Small intestine (tissue), 16 donors: ENCODE data around the gene KIRREL3. TPM values are rescaled to one million over a fixed set of nuclear protein-coding genes. Genes with fewer than 3 reads are reported as not detected.

Source experiments
- DNase-seq, 2 donors: peaks; one replicate each; pipeline versions ENCODE4 v3.0.0 to v3.0.0-alpha.2; 2013
- FAIRE-seq: peaks from 2 replicates; lab custom pipeline; 2012; peaks lifted over from hg19 to GRCh38; lab: Jason Lieb, UNC
- H3K27ac ChIP-seq, 3 donors: one replicate each; pipeline ENCODE4 v1.5.1; 2013; ENCODE audit warnings: low read length in 2 of 3, mild to moderate bottlenecking in 2 of 3, control low read depth in 1 of 3, inconsistent platforms in 1 of 3, low read depth in 1 of 3, moderate library complexity in 1 of 3
- H3K27me3 ChIP-seq, 3 donors: one replicate each; pipeline ENCODE4 v1.6.1; 2013; ENCODE audit warnings: low read length in 3 of 3, inconsistent platforms in 1 of 3; ENCODE audit not compliant: control insufficient read depth in 3 of 3, insufficient read depth in 3 of 3
- H3K36me3 ChIP-seq, 3 donors: one replicate each; pipeline ENCODE4 v1.6.1; 2013; ENCODE audit warnings: low read length in 3 of 3, inconsistent platforms in 1 of 3, low read depth in 1 of 3, mild to moderate bottlenecking in 1 of 3, moderate library complexity in 1 of 3; ENCODE audit not compliant: control insufficient read depth in 3 of 3, insufficient read depth in 2 of 3
- H3K4me1 ChIP-seq, 3 donors: one replicate each; pipeline ENCODE4 v1.6.1; 2013; ENCODE audit warnings: low read length in 2 of 3, inconsistent platforms in 1 of 3, low read depth in 1 of 3, mild to moderate bottlenecking in 1 of 3, moderate library complexity in 1 of 3; ENCODE audit not compliant: control insufficient read depth in 3 of 3, insufficient read depth in 2 of 3
- H3K4me3 ChIP-seq, 3 donors: one replicate each; pipeline ENCODE4 v1.5.1; 2013; ENCODE audit warnings: low read length in 3 of 3, control low read depth in 1 of 3, inconsistent platforms in 1 of 3, low read depth in 1 of 3, mild to moderate bottlenecking in 1 of 3, moderate library complexity in 1 of 3
- H3K9me3 ChIP-seq, 2 donors: one replicate each; pipeline ENCODE4 v1.6.1; 2013; ENCODE audit warnings: low read depth in 1 of 2, low read length in 1 of 2; ENCODE audit not compliant: control insufficient read depth in 2 of 2, insufficient read depth in 1 of 2
- WGBS, 3 donors: extraction: QIAGEN DNeasy Blood & Tissue Kit; methylation state at CpG; one replicate each; pipeline ENCODE4 v1.1.7; 2013; 5-methylcytosine and 5-hydroxymethylcytosine counted together
- long read RNA-seq, 10 donors: transcript quantifications; one replicate each; lab custom pipeline, GENCODE V29; 2026
- polyA plus RNA-seq, 4 donors: library from polyadenylated mRNA; stranded (reverse) in 3 of 4; unstranded in 1 of 4; fragments of 200-250 nt in 3 of 4; fragments of 120-200 nt in 1 of 4; gene quantifications; one replicate each; pipeline versions ENCODE4 v1.2.1 to v1.2.3, GENCODE V29; 2013
- donor health status: healthy with polysubstance abuse.
- donor health status: control.
- donor health status: control.
- donor health status: Bipolar disorder and iron deficiency.
- donor health status: healthy.

The KIRREL3 gene
- polyA plus RNA-seq, result under 1 TPM in 2 of 4 donors, not detected in 2; 0.18 to 0.61 TPM
- long read RNA-seq, donor 1, result 0 reads
- long read RNA-seq, donor 2, result 0 reads
- long read RNA-seq, donor 3, result 0 reads
- long read RNA-seq, donor 4, result 0 reads
- long read RNA-seq, donor 5, result 0 reads
- long read RNA-seq, donor 6, result 0 reads
- long read RNA-seq, donor 7, result 0 reads
- long read RNA-seq, donor 8, result 0 reads
- long read RNA-seq, donor 9, result 0 reads
- long read RNA-seq, donor 10, result 0 reads

DNA sequence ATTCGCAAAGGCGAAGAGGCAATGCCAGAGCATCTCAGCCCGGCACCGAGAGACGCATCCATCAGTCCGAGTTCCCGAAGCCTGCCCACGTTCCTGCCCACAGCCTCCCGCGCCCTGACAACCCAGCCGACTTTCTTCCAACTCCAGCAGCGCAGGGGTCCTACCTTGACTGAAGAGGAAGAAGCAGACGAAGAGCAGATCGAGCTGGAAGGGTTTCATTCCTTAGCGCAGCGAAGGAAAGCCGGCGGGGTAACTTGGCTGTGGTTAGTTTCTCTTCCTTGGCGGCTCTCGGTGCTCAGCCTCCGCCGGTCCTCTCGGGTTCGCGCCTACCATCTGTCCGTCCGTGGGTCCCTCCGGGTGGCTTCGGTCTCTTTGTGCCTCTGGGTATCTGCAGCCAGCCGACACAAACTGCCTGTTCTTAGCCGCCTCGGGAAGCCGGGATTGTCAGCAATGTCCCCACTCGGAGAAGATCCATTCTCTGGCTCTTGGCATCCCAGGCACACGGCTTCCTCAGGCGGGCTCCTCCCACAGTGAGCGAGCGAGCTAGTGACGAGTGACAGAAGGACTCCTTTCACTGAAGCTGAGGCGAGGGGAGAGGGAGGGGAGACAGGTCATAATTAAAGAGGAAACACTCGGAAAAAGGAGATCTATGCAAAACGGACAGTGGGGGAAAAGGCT lies at the start of gene KIRREL3:
TSS of gene KIRREL3 (minus strand) at position 480 of the 678 bp plus-strand sequence.
- FAIRE-seq, result no peak
- 3 to 6% (median 5%) methylated on average over 42 of the region's 42 CpGs for WGBS, 3 donors
- Histone ChIP-seq H3K4me3 (peak within 1 kb of the TSS in 1 of 3 donors; percentile 24), H3K9me3 (no peaks in the 10 kb centered on the region), H3K27me3 (peaks cover 3 to 83% (median 36%) of the 10 kb centered on the region in 3 donors), H3K36me3 (no peaks in the 10 kb centered on the region), H3K27ac (no peak within 1 kb of the TSS), H3K4me1 (no peaks in the 10 kb centered on the region)
- DNase-seq, result peak in 1 of 2 donors; percentile 21

- DNase-seq (peak; percentile 66 to 82), FAIRE-seq (no peak)
- WGBS, 3 donors, result 30 to 73% (median 64%) methylated on average over 1 of the region's 1 CpG
- H3K9me3 ChIP-seq, result no peaks in the 10 kb centered on the region
- peaks cover 0 to 13% (median 2%) of the 10 kb centered on the region in 3 donors for H3K4me1 ChIP-seq
- no peaks in the 10 kb centered on the region for H3K36me3 ChIP-seq
- peaks cover 0 to 2% (median 0%) of the 10 kb centered on the region in 3 donors for H3K27me3 ChIP-seq
- H3K27ac ChIP-seq, result no peak overlapping the region
- no peak overlapping the region for H3K4me3 ChIP-seq
Observed at GRCh38 chr11:127050186-127050585, 49.6 kb upstream of the KIRREL3 start.

GRCh38 chr11:127049486-127049885 lies 48.9 kb upstream of the KIRREL3 start:
- Histone ChIP-seq H3K36me3 (no peaks in the 10 kb centered on the region), H3K4me1 (peaks cover 0 to 13% (median 2%) of the 10 kb centered on the region in 3 donors), H3K4me3 (no peak overlapping the region), H3K9me3 (no peaks in the 10 kb centered on the region), H3K27me3 (peaks cover 0 to 2% (median 0%) of the 10 kb centered on the region in 3 donors), H3K27ac (no peak overlapping the region)
- DNase-seq (peak in 1 of 2 donors; percentile 2), FAIRE-seq (no peak)
- WGBS, 3 donors, result 24 to 75% (median 40%) methylated on average over 2 of the region's 2 CpGs

- 15 to 29% (median 18%) methylated on average over 1 of the region's 1 CpG for WGBS, 3 donors
- DNase-seq (peak; percentile 3 to 31), FAIRE-seq (no peak)
- Histone ChIP-seq H3K27me3 (peaks cover 0 to 2% (median 0%) of the 10 kb centered on the region in 3 donors), H3K4me3 (no peak overlapping the region), H3K36me3 (no peaks in the 10 kb centered on the region), H3K4me1 (no peaks in the 10 kb centered on the region), H3K27ac (no peak overlapping the region), H3K9me3 (no peaks in the 10 kb centered on the region)
Observed at GRCh38 chr11:127044535-127044934, 44.0 kb upstream of the KIRREL3 start.

- WGBS, 3 donors, result 65 to 78% (median 71%) methylated on average over 1 of the region's 1 CpG
- Histone ChIP-seq H3K27ac (no peak overlapping the region), H3K9me3 (no peaks in the 10 kb centered on the region), H3K27me3 (peaks cover 0 to 2% (median 0%) of the 10 kb centered on the region in 3 donors), H3K4me3 (no peak overlapping the region), H3K4me1 (no peaks in the 10 kb centered on the region), H3K36me3 (no peaks in the 10 kb centered on the region)
- DNase-seq (no peak), FAIRE-seq (no peak)
Observed at GRCh38 chr11:127042445-127042844, 41.9 kb upstream of the KIRREL3 start.

DNA sequence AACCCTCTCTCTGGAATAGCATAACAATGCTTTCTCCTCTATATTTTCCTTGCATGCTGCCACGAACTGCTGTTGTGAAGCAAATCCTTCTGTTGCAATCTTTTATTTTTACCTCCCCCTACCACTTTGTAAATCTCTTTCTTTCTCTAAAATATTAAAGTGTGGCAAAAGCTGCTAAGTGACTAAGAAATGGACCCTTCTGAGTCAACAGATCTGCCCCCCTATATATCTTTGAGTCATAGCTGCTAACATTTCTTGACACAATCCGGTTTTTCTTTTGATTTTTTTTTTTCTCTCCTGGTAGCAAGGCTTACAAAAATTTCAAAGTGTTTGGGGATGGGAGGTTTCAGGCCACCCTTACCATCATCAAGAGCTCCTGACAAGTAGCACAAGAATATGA lies 39.0 kb upstream of the KIRREL3 start:
- no peak overlapping the region for H3K4me3 ChIP-seq
- no peak overlapping the region for H3K27ac ChIP-seq
- 45 to 49% (median 49%) methylated on average over 2 of the region's 2 CpGs for WGBS, 3 donors
- no peaks in the 10 kb centered on the region for H3K9me3 ChIP-seq
- DNase-seq (no peak), FAIRE-seq (no peak)
- H3K36me3 ChIP-seq, result no peaks in the 10 kb centered on the region
- H3K4me1 ChIP-seq, result no peaks in the 10 kb centered on the region
- peaks cover 0 to 2% (median 0%) of the 10 kb centered on the region in 3 donors for H3K27me3 ChIP-seq

DNA sequence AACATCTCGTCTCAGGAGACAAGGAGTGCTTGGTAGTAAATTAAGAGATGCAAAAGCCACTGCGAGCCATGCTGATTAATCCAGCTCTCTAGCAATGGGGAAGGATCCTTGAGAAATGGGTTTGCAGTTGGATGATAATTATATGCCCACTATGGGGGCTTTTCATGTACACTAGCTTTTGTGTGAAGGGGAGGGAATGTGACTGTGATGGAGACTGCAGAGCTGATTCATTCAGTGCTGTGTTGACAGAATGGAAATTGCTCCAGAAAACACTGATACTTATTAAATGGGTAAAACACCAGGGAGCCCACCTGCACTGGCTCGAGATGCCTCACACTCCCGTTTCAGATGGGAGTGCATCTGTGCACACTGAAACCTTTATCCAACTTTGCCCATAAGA lies 37.0 kb upstream of the KIRREL3 start:
- Histone ChIP-seq H3K4me1 (no peaks in the 10 kb centered on the region), H3K4me3 (no peak overlapping the region), H3K27ac (no peak overlapping the region), H3K27me3 (peaks cover 0 to 2% (median 0%) of the 10 kb centered on the region in 3 donors), H3K9me3 (no peaks in the 10 kb centered on the region), H3K36me3 (no peaks in the 10 kb centered on the region)
- no peak for FAIRE-seq
- no peak for DNase-seq
- 59 to 66% (median 64%) methylated on average over 4 of the region's 4 CpGs for WGBS, 3 donors

DNA sequence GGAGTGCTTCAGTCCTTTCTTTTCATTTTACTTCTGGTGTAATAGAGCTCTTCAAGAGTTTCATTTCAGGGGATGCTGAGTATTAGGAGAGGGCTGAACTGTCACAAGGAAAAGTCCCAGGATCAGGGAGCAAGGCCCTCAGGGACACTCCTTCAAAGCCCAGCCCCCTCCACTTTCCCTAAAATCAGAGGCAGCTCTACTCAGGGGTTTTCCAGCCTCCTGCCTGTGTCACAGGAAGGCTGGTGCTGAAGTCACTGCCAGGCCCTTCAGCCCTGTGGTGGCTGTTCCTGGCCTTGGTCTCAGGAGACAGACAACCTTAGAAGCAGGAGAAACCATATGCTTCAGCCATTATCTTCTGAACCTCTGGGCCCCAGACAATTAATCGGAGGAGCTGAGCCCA lies 36.4 kb upstream of the KIRREL3 start:
- peaks cover 0 to 2% (median 0%) of the 10 kb centered on the region in 3 donors for H3K27me3 ChIP-seq
- DNase-seq (no peak), FAIRE-seq (no peak)
- 85 to 95% (median 86%) methylated on average over 1 of the region's 1 CpG for WGBS, 3 donors
- H3K9me3 ChIP-seq, result no peaks in the 10 kb centered on the region
- H3K27ac ChIP-seq, result no peak overlapping the region
- no peak overlapping the region for H3K4me3 ChIP-seq
- no peaks in the 10 kb centered on the region for H3K4me1 ChIP-seq
- no peaks in the 10 kb centered on the region for H3K36me3 ChIP-seq
